Stimulated activated CD8-positive, alpha-beta memory T cell treated with anti-CD3 and anti-CD28 coated beads, Interleukin-15, amount 100 ng/mL, for 4 hours (primary cell): ENCODE results near the gene FAM237B.
"Not testable (repeated sequence)": the region's sequence is repeated elsewhere in the genome, so short reads cannot be mapped to it uniquely, and the experiment has no call there.

ENCODE experiments used
- DNase-seq, 2 donors: peaks; one replicate each; pipeline ENCODE4 v3.0.0-alpha.2; 2020; ENCODE audit warnings: low read depth in 2 of 2

Gene FAM237B

GRCh38 chr7:90320801-90321494 is at the start of gene FAM237B:
FAM237B (minus strand) TSS chr7:90321304; CDS start chr7:90319748, 1,556 bp downstream.
- DNase-seq, result no peak

- DNase-seq, result no peak
These were observed 30.9 kb upstream of the FAM237B start for GRCh38 chr7:90351987-90352386.

- DNase-seq, result not testable (repeated sequence)
These were observed 28.9 kb upstream of the FAM237B start for GRCh38 chr7:90350032-90350431.

- DNase-seq, result no peak
These were observed 28.2 kb upstream of the FAM237B start for GRCh38 chr7:90349305-90349704.

GRCh38 chr7:90347759-90348158 is 26.7 kb upstream of the FAM237B start:
- DNase-seq, result no peak

- DNase-seq, result peak; percentile 89 to 90
These were observed 25.4 kb upstream of the FAM237B start, which contains the start of gene GTPBP10 for GRCh38 chr7:90346336-90347125. GTPBP10 (plus strand) TSS chr7:90346716; CDS start chr7:90346742, 26 bp downstream.

- DNase-seq, result no peak
These were observed 24.7 kb upstream of the FAM237B start for GRCh38 chr7:90345595-90346335.

GRCh38 chr7:90345016-90345415 is 23.9 kb upstream of the FAM237B start:
- DNase-seq, result no peak

GRCh38 chr7:90337106-90337505 is 16.0 kb upstream of the FAM237B start:
- DNase-seq, result no peak

GRCh38 chr7:90334926-90335325 is 13.8 kb upstream of the FAM237B start:
- DNase-seq, result not testable (repeated sequence)

- DNase-seq, result no peak
These were observed 13.2 kb upstream of the FAM237B start for GRCh38 chr7:90334193-90334843.

GRCh38 chr7:90326500-90326899 is 5.4 kb upstream of the FAM237B start:
- no peak for DNase-seq

- no peak for DNase-seq
These were observed 1.7 kb upstream of the FAM237B start for GRCh38 chr7:90322837-90323236.

GRCh38 chr7:90320418-90320800 is 695 bp downstream of the FAM237B start:
- no peak for DNase-seq

GRCh38 chr7:90320014-90320413 is 1.1 kb downstream of the FAM237B start:
- no peak for DNase-seq

GRCh38 chr7:90313907-90314306 is 7.2 kb downstream of the FAM237B start:
- no peak for DNase-seq

- no peak for DNase-seq
These were observed 8.4 kb downstream of the FAM237B start for GRCh38 chr7:90312745-90313144.

- no peak for DNase-seq
These were observed 9.9 kb downstream of the FAM237B start for GRCh38 chr7:90311175-90311574.

GRCh38 chr7:90309872-90310271 is 11.2 kb downstream of the FAM237B start:
- DNase-seq, result no peak

GRCh38 chr7:90303241-90303640 is 17.9 kb downstream of the FAM237B start:
- DNase-seq, result no peak

- no peak for DNase-seq
These were observed 22.7 kb downstream of the FAM237B start for GRCh38 chr7:90298145-90299038.
